B cell (primary cell): ENCODE measurements around the gene PLEKHA5. TPM values are rescaled to one million over a fixed set of nuclear protein-coding genes. Genes with fewer than 3 reads are reported as not detected.

ENCODE experiments used
- ATAC-seq: fragments of 200-7000 bp; cut with Tn5 transposase; one replicate; pipeline ENCODE4 v1.10.0; 2021; ENCODE audit warnings: low read depth, mild to moderate bottlenecking, moderate number of reproducible peaks, moderate library complexity
- CTCF ChIA-PET: fragments of 350-600 bp; sonication (Branson Sonifier 250); formaldehyde crosslinking; loops from one replicate; lab custom pipeline; 2021; ENCODE audit warnings: antibody characterized with exemption, inconsistent platforms; lab: Charles Lee
- POLR2A ChIA-PET: fragments of 350-600 bp; sonication (Branson Sonifier 250); formaldehyde crosslinking; loops from one replicate; lab custom pipeline; 2021; ENCODE audit warnings: antibody characterized with exemption; lab: Charles Lee
- DNase-seq: peaks from one replicate; pipeline ENCODE4 v3.0.0; 2013
- H2AFZ ChIP-seq: 2 replicates; pipeline ENCODE4 v1.6.1; 2012; ENCODE audit warnings: mild to moderate bottlenecking, low read depth, low read length; ENCODE audit not compliant: insufficient read depth, poor library complexity, severe bottlenecking
- H3K27ac ChIP-seq, 2 donors: 1 replicate in 1 of 2; 2 replicates in 1 of 2; pipeline ENCODE4 v1.5.1; 2012 to 2013; ENCODE audit warnings: low read length in 2 of 2, mild to moderate bottlenecking in 2 of 2, moderate library complexity in 1 of 2
- H3K27me3 ChIP-seq, 4 experiments: fragments of 200-600 bp in 1 of 4; sonication (generic) in 1 of 4; replicated peaks in 1 of 4; 1 replicate in 2 of 4; 2 replicates in 2 of 4; pipeline versions ENCODE4 v1.6.1 to v1.7.0; 2013 to 2016; ENCODE audit warnings: low read length in 3 of 4, mild to moderate bottlenecking in 2 of 4, mixed read lengths in 1 of 4, moderate library complexity in 1 of 4; ENCODE audit not compliant: insufficient read depth in 4 of 4, control insufficient read depth in 3 of 4; ENCODE audit errors: control extremely low read depth in 1 of 4
- H3K36me3 ChIP-seq, 2 experiments: replicated peaks in 1 of 2; 1 replicate in 1 of 2; 2 replicates in 1 of 2; pipeline versions ENCODE4 v1.6.1 to v1.7.1; 2013; ENCODE audit warnings: low read length in 1 of 2; ENCODE audit not compliant: insufficient read depth in 2 of 2, control insufficient read depth in 1 of 2; ENCODE audit errors: control extremely low read depth in 1 of 2, extremely low read depth in 1 of 2
- H3K4me1 ChIP-seq, 2 donors: fragments of 200-600 bp in 1 of 2; sonication (generic) in 1 of 2; 1 replicate in 1 of 2; 2 replicates in 1 of 2; pipeline versions ENCODE4 v1.5.1 to v1.6.1; 2013 to 2017; ENCODE audit warnings: low read length in 2 of 2; ENCODE audit not compliant: control insufficient read depth in 2 of 2, insufficient read depth in 2 of 2
- H3K4me2 ChIP-seq: replicated peaks from 2 replicates; pipeline ENCODE3; 2012; ENCODE audit warnings: mild to moderate bottlenecking, low read depth, low read length; ENCODE audit not compliant: poor library complexity, severe bottlenecking
- H3K4me3 ChIP-seq, 5 experiments: fragments of 200-600 bp in 1 of 5; sonication (generic) in 1 of 5; 1 replicate in 3 of 5; 2 replicates in 2 of 5; pipeline versions ENCODE4 v1.5.1 to v1.7.0; 2011 to 2016; ENCODE audit warnings: low read length in 4 of 5, mild to moderate bottlenecking in 4 of 5, low read depth in 2 of 5, control low read depth in 1 of 5, moderate library complexity in 1 of 5; ENCODE audit not compliant: insufficient read depth in 1 of 5; ENCODE audit errors: control extremely low read depth in 1 of 5, extremely low read depth in 1 of 5
- H3K79me2 ChIP-seq: fragments of 200-600 bp; sonication (generic); one replicate; pipeline ENCODE4 v1.6.0; 2016; ENCODE audit warnings: low read length; ENCODE audit not compliant: control insufficient read depth, insufficient read depth
- H3K9ac ChIP-seq: fragments of 200-600 bp; sonication (generic); 2 replicates; pipeline ENCODE4 v1.6.1; 2017; ENCODE audit warnings: mild to moderate bottlenecking, low read length, moderate library complexity
- H3K9me3 ChIP-seq, 3 donors: one replicate each; pipeline versions ENCODE4 v1.6.1 to v1.7.1; 2013; ENCODE audit warnings: low read length in 2 of 3; ENCODE audit not compliant: control insufficient read depth in 2 of 3, insufficient read depth in 1 of 3; ENCODE audit errors: control extremely low read depth in 1 of 3
- H4K20me1 ChIP-seq: 2 replicates; pipeline ENCODE4 v1.6.0; 2012; ENCODE audit warnings: mild to moderate bottlenecking, low read length; ENCODE audit not compliant: insufficient read depth, control insufficient read depth, poor library complexity, severe bottlenecking
- H3K27ac Mint-ChIP-seq: one replicate; pipeline ENCODE4 v1.8.0; 2021; ENCODE audit warnings: mixed read lengths
- H3K27me3 Mint-ChIP-seq: one replicate; pipeline ENCODE4 v1.8.0; 2021; ENCODE audit warnings: mixed read lengths
- H3K4me1 Mint-ChIP-seq: one replicate; pipeline ENCODE4 v1.8.0; 2021; ENCODE audit warnings: mixed read lengths
- H3K4me3 Mint-ChIP-seq: one replicate; pipeline ENCODE4 v1.8.0; 2021; ENCODE audit warnings: mixed read lengths
- H3K9me3 Mint-ChIP-seq: one replicate; pipeline ENCODE4 v1.8.0; 2022; ENCODE audit warnings: mixed read lengths; ENCODE audit not compliant: insufficient read depth
- EZH2 ChIP-seq: IDR thresholded peaks from 2 replicates; pipeline ENCODE4 v1.6.1; 2012; ENCODE audit warnings: borderline replicate concordance, low read depth, mild to moderate bottlenecking, moderate library complexity, low read length; ENCODE audit not compliant: insufficient read depth, poor library complexity, severe bottlenecking
- WGBS: methylation state at CpG from one replicate; pipeline ENCODE4 v1.1.5; 2013; ENCODE audit warnings: missing lambda C conversion rate; ENCODE audit not compliant: insufficient coverage; 5-methylcytosine and 5-hydroxymethylcytosine counted together
- intact Hi-C: fragments of 100-400 bp; cut with micrococcal nuclease; formaldehyde crosslinking; loops from one replicate; pipeline ENCODE4 v1.10.0; 2022
- polyA minus RNA-seq: library from RNA; depleted of rRNA, polyadenylated mRNA; stranded (reverse); fragments of >200 nt; gene quantifications from 2 replicates; pipeline ENCODE4 v1.2.3, GENCODE V29; 2012
- polyA plus RNA-seq: library from polyadenylated mRNA; depleted of rRNA; stranded (reverse); fragments of >200 nt; gene quantifications from 2 replicates; pipeline ENCODE4 v1.2.3, GENCODE V29; 2012
- total RNA-seq, 2 donors: library from RNA; stranded (reverse); fragments of 120-200 nt in 1 of 2; gene quantifications; 1 replicate in 1 of 2; 2 replicates in 1 of 2; pipeline versions ENCODE4 v1.2.3 to v1.2.4, GENCODE V29; 2013 to 2022
- TF ChIP-seq, protein P1 (sequence below): fragments of 200-600 bp; IDR thresholded peaks from one replicate; pipeline ENCODE4 v1.8.0; 2022; ENCODE audit warnings: antibody characterized with exemption, mild to moderate bottlenecking

The PLEKHA5 gene, protein sequence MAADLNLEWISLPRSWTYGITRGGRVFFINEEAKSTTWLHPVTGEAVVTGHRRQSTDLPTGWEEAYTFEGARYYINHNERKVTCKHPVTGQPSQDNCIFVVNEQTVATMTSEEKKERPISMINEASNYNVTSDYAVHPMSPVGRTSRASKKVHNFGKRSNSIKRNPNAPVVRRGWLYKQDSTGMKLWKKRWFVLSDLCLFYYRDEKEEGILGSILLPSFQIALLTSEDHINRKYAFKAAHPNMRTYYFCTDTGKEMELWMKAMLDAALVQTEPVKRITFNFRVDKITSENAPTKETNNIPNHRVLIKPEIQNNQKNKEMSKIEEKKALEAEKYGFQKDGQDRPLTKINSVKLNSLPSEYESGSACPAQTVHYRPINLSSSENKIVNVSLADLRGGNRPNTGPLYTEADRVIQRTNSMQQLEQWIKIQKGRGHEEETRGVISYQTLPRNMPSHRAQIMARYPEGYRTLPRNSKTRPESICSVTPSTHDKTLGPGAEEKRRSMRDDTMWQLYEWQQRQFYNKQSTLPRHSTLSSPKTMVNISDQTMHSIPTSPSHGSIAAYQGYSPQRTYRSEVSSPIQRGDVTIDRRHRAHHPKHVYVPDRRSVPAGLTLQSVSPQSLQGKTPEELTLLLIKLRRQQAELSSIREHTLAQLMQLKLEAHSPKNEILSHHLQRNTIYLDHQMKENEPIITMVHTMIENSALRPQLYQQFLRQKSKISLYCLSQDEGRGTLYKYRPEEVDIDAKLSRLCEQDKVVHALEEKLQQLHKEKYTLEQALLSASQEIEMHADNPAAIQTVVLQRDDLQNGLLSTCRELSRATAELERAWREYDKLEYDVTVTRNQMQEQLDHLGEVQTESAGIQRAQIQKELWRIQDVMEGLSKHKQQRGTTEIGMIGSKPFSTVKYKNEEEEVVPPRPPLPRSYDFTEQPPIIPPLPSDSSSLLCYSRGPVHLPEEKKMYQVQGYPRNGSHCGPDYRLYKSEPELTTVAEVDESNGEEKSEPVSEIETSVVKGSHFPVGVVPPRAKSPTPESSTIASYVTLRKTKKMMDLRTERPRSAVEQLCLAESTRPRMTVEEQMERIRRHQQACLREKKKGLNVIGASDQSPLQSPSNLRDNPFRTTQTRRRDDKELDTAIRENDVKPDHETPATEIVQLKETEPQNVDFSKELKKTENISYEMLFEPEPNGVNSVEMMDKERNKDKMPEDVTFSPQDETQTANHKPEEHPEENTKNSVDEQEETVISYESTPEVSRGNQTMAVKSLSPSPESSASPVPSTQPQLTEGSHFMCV
- total RNA-seq (0.22 TPM in 1 of 2 replicates, not detected in the other), polyA plus RNA-seq (0.03 and 0.45 TPM in 2 replicates), polyA minus RNA-seq (0.17 and 2.5 TPM in 2 replicates)
- total RNA-seq (2013), result 0.70 TPM

DNA sequence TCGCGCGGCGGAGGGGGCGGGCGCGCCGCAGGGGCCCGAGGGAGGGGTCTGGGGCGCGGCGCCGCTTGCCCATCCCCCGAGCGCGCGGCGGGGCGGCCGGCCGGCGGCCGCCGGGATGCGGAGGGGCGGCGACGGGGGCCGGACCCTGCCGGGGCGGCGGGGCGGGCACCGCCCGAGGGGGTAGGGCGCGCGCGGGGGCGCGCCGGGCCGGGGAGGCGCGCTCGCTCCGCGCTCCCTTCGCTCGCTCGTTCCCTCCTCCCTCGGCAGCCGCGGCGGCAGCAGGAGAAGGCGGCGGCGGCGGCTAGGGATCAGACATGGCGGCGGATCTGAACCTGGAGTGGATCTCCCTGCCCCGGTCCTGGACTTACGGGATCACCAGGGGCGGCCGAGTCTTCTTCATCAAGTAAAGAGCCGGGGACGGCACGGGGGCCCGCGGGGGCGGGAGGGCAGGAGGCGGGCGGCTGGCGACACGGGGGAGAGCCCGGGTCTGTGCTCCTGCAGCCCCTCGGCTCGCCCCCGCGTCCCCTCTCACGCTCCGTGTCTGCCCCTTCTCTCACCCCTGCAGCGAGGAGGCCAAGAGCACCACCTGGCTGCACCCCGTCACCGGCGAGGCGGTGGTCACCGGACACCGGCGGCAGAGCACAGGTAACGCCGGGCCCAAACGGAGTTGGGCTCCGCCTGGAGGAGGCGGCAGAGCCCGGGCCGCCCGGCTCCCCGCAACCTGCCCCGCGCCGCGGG lies at the start of gene PLEKHA5:
Gene PLEKHA5 (plus strand): TSS at position 248 of the 738 bp plus-strand sequence. CDS start 67 bp downstream, at position 315.
- H3K4me3 Mint-ChIP-seq, result peak within 1 kb of the TSS; percentile 80
- TF ChIP-seq, protein P1, sequence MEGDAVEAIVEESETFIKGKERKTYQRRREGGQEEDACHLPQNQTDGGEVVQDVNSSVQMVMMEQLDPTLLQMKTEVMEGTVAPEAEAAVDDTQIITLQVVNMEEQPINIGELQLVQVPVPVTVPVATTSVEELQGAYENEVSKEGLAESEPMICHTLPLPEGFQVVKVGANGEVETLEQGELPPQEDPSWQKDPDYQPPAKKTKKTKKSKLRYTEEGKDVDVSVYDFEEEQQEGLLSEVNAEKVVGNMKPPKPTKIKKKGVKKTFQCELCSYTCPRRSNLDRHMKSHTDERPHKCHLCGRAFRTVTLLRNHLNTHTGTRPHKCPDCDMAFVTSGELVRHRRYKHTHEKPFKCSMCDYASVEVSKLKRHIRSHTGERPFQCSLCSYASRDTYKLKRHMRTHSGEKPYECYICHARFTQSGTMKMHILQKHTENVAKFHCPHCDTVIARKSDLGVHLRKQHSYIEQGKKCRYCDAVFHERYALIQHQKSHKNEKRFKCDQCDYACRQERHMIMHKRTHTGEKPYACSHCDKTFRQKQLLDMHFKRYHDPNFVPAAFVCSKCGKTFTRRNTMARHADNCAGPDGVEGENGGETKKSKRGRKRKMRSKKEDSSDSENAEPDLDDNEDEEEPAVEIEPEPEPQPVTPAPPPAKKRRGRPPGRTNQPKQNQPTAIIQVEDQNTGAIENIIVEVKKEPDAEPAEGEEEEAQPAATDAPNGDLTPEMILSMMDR, result no peak
- no peak for TF ChIP-seq EZH2
- H3K27me3 Mint-ChIP-seq, result peaks cover 46% of the 10 kb centered on the region
- Histone ChIP-seq H3K79me2 (no peaks in the 10 kb centered on the region), H3K4me3 (peak within 1 kb of the TSS; percentile 29 to 56 (median 42)), H3K4me1 (peaks cover 13 to 14% of the 10 kb centered on the region in 2 donors), H3K9me3 (peaks cover 4 to 8% (median 8%) of the 10 kb centered on the region in 3 donors), H3K36me3 (no peaks in the 10 kb centered on the region), H3K27ac (no peak within 1 kb of the TSS), H3K4me2 (peak within 1 kb of the TSS; percentile 80), H3K27me3 (peaks cover 0 to 19% (median 15%) of the 10 kb centered on the region in 4 experiments), H3K9ac (peak within 1 kb of the TSS; percentile 50), H2AFZ (peak within 1 kb of the TSS; percentile 65), H4K20me1 (no peaks in the 10 kb centered on the region)
- H3K4me1 Mint-ChIP-seq, result peaks cover 13% of the 10 kb centered on the region
- no peak within 1 kb of the TSS for H3K27ac Mint-ChIP-seq
- CTCF ChIA-PET, result no interaction called here
- 3% methylated on average over 100 of the region's 103 CpGs for WGBS
- POLR2A ChIA-PET, result no interaction called here
- H3K9me3 Mint-ChIP-seq, result peaks cover 13% of the 10 kb centered on the region
- DNase-seq (peak; percentile 11), ATAC-seq (peak; percentile 49)
- intact Hi-C loops, result no loop called here
